ENCODE results near the gene SCGB1A1.

DNA sequence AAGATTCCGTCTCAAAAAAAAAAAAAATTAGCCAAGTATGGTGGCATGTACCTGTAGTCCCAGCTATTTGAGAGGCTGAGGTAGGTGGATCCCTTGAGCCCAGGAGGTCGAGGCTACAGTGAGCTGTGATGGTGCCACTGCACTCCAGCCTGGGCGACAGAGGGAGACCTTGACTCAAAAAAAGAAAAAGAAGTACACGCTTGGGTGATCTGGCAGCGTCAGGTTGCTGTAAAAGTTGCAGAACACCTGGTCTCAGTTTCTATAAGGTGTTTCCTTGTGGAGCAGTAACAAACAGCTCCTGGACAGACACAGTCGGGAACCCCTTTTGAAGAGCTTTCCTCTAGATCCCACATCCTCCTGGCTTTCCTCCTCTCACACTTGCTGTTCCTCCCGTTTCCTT, 45.8 kb downstream of the SCGB1A1 start:
- TF ChIP-seq, protein P1, sequence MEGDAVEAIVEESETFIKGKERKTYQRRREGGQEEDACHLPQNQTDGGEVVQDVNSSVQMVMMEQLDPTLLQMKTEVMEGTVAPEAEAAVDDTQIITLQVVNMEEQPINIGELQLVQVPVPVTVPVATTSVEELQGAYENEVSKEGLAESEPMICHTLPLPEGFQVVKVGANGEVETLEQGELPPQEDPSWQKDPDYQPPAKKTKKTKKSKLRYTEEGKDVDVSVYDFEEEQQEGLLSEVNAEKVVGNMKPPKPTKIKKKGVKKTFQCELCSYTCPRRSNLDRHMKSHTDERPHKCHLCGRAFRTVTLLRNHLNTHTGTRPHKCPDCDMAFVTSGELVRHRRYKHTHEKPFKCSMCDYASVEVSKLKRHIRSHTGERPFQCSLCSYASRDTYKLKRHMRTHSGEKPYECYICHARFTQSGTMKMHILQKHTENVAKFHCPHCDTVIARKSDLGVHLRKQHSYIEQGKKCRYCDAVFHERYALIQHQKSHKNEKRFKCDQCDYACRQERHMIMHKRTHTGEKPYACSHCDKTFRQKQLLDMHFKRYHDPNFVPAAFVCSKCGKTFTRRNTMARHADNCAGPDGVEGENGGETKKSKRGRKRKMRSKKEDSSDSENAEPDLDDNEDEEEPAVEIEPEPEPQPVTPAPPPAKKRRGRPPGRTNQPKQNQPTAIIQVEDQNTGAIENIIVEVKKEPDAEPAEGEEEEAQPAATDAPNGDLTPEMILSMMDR (IDR thresholded peaks at IDR 0.05): no peak
- no peak for TF ChIP-seq POLR2AphosphoS5 (IDR thresholded peaks at IDR 0.05)
- TF ChIP-seq POLR2A (IDR thresholded peaks at IDR 0.05; ENCODE audit: low read depth): no peak

All from esophagus muscularis mucosa (tissue), 3 donors.